SJSA1 (cell line): ENCODE results near the gene TMEM200B. TPM values are rescaled to one million over a fixed set of nuclear protein-coding genes. Genes with fewer than 3 reads are reported as not detected.

Source experiments
- DNase-seq, 2 experiments: peaks; one replicate each; pipeline ENCODE4 v3.0.0-alpha.2; 2015 to 2020; ENCODE audit warnings: low spot score in 2 of 2, low read depth in 1 of 2
- H3K27ac ChIP-seq: fragments of 250-450 bp; sonication (Bioruptor Pico); 2 replicates; pipeline ENCODE4 v1.5.1; 2020; ENCODE audit warnings: mild to moderate bottlenecking, moderate library complexity
- H3K27me3 ChIP-seq: fragments of 250-450 bp; sonication (Bioruptor Pico); replicated peaks from 2 replicates; pipeline ENCODE4 v1.5.1; 2020; ENCODE audit warnings: mild to moderate bottlenecking, moderate library complexity
- H3K36me3 ChIP-seq: fragments of 250-450 bp; sonication (Bioruptor Pico); 2 replicates; pipeline ENCODE4 v1.5.1; 2020; ENCODE audit warnings: mild to moderate bottlenecking
- H3K4me1 ChIP-seq: fragments of 250-450 bp; sonication (Bioruptor Pico); replicated peaks from 2 replicates; pipeline ENCODE4 v1.6.1; 2021; ENCODE audit warnings: mild to moderate bottlenecking
- H3K4me3 ChIP-seq: fragments of 250-450 bp; sonication (Bioruptor Pico); 2 replicates; pipeline ENCODE4 v1.5.1; 2020; ENCODE audit warnings: mild to moderate bottlenecking
- H3K9me3 ChIP-seq: fragments of 250-450 bp; sonication (Bioruptor Pico); replicated peaks from 2 replicates; pipeline ENCODE4 v1.5.1; 2020; ENCODE audit warnings: mild to moderate bottlenecking
- total RNA-seq: library from RNA; depleted of rRNA; stranded (reverse); fragments of >200 nt; shearing (Covaris generic); gene quantifications from 2 replicates; pipeline ENCODE4 v1.2.3, GENCODE V29; 2014

TMEM200B gene
- total RNA-seq, 1 experiment from 2014 or later = 0.39 TPM

DNA sequence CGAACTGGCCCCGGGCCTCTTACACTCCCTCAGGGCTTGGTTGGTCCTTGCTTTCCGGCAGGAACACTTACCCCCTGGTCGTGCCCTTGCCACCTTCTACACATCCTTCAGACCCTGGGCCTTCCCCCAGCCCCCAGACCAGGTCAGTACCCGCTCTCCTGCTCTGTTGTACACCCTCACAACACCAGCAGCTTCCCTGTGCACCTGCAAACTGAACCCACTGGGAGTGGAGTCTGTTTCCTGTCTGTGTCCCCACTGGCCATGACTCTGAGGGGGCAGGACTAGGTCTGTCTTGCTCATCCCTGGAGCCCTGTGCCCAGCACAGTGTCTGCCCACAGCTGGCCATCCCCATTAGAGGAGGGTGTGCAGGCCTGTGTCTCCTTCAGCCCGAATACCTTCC is 2.1 kb upstream of the TMEM200B start:
- Histone ChIP-seq H3K27ac (no peak overlapping the region), H3K9me3 (no peaks in the 10 kb centered on the region), H3K27me3 (no peaks in the 10 kb centered on the region), H3K36me3 (0 out of 2 replicates have a peak, but pooled peaks cover 4% of the 10 kb centered on the region), H3K4me3 (no peak overlapping the region), H3K4me1 (peaks cover 15% of the 10 kb centered on the region)
- no peak for DNase-seq

DNA sequence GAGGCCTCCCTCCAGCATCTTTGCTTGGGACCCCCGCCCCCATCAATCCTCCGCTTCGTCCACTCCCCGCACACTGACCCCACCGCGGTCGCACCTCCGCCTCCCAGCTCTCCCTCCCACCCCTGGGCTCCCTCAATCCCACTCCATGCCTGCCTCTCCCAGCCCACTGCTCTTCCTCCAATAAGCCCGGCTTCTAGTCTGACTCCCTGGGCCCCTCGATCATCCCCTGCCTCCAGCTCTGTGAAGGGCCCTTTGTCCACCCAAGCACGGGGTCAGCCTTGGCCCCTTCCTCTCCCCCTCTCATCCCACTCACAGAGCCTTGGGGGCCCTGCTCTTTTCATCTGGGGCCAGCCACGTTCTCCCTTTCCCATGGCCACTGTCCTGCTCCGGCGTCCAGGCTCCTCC is 1.5 kb upstream of the TMEM200B start:
- DNase-seq = no peak
- no peaks in the 10 kb centered on the region for H3K9me3 ChIP-seq
- peak overlapping the region; percentile 89 for H3K27ac ChIP-seq
- no peaks in the 10 kb centered on the region for H3K27me3 ChIP-seq
- H3K4me3 ChIP-seq = peak overlapping the region; percentile 63
- H3K36me3 ChIP-seq = 0 out of 2 replicates have a peak, but pooled peaks cover 4% of the 10 kb centered on the region
- peaks cover 15% of the 10 kb centered on the region for H3K4me1 ChIP-seq

DNA sequence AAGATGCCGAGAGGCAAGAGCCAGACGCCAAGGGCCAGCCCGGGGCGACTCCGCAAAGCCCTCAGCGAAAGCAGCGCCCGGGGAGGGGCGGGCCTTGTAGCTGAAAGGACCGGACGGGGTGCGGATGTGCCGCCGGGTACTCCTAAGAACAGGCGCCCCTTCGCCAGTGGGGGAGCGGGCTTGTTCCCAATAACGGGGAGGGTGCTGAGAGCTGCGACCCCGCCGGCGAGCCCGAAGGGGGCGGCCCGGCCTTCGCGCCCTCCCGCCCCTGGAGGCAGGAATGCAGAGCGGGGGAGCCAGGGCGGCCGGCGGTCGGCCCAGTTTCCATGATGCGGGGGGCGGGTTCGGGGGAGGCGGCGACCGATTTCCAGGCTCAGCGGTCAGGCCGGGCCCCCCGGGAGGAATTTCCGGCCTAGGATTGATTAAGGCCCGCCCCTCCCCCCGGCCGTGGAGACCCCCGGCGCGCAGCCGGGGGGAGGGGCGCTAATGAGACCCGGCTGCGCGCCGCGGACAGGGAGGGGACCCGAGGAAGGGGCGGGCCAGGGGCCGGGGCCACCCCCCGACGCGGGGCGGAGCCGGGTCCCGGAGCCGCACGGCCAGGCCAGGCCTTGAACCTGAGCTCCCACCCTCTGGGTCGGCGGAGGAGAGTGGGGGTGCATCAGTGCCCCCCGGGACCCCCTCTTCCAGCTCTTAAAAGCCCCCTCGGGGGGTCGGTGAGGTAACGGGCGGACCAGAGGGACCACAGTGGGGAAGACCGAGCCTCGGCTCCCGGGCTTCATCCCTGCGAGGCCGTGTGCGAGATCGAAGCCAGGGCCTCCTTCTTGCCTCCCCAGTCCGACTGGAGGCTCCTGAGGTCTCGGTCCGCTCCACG is 898 bp upstream of the TMEM200B start:
- Histone ChIP-seq H3K4me3 (peak overlapping the region; percentile 63), H3K27me3 (no peaks in the 10 kb centered on the region), H3K36me3 (0 out of 2 replicates have a peak, but pooled peaks cover 4% of the 10 kb centered on the region), H3K27ac (peak overlapping the region; percentile 89), H3K9me3 (no peaks in the 10 kb centered on the region), H3K4me1 (peaks cover 15% of the 10 kb centered on the region)
- DNase-seq = peak; percentile 82 to 90

DNA sequence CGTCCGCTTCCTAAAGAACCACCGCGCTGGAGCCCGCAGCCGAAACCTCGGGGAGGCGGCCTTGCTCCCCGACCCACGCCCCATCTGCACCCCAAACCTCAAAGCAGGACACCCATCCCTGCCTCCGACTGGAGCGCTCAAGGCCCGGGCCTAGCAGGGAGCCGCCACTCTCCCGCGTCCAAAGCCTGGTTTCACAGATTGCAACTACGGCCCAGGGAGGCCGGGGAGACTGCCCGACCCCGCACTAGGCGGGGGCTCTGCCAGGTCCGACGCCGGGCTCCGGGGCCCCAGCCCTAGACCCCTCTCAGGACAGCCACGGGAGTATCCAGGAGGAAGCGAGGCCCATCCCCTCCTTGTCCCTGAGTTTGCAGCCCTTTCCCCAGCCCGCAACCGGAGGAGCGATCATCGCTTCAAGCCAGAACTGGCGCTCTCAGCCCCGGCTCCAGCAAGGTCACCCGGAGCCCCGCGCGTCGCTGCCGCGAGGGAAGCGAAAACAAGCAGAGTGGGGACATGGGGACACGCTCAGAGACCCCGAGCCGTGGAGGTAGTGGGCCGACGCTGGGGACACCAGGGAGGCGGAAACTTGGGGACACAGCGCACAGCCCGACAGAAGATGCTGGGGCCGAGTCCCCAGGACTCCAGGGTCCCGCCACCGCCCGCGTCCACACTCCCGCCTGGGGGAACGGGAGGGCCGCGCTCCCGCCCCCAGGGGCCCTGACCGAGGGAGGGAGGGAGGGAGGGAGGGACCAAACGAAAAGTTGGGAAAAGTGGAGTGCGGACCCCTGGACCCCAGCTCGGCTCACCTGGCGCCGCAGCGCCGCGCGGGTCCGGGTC is 433 bp downstream of the TMEM200B start:
- no peak overlapping the region for H3K27ac ChIP-seq
- no peaks in the 10 kb centered on the region for H3K9me3 ChIP-seq
- 0 out of 2 replicates have a peak, but pooled peaks cover 4% of the 10 kb centered on the region for H3K36me3 ChIP-seq
- H3K4me3 ChIP-seq = no peak overlapping the region
- H3K27me3 ChIP-seq = no peaks in the 10 kb centered on the region
- DNase-seq = no peak
- H3K4me1 ChIP-seq = peaks cover 15% of the 10 kb centered on the region

- Histone ChIP-seq H3K27ac (no peak overlapping the region), H3K4me3 (no peak overlapping the region), H3K27me3 (no peaks in the 10 kb centered on the region), H3K36me3 (0 out of 2 replicates have a peak, but pooled peaks cover 4% of the 10 kb centered on the region), H3K4me1 (peaks cover 15% of the 10 kb centered on the region), H3K9me3 (no peaks in the 10 kb centered on the region)
- no peak for DNase-seq
These were observed 1.0 kb downstream of the TMEM200B start for GRCh38 chr1:29122682-29123052.

- 0 out of 2 replicates have a peak, but pooled peaks cover 4% of the 10 kb centered on the region for H3K36me3 ChIP-seq
- no peak overlapping the region for H3K4me3 ChIP-seq
- peaks cover 15% of the 10 kb centered on the region for H3K4me1 ChIP-seq
- no peak overlapping the region for H3K27ac ChIP-seq
- no peak for DNase-seq
- H3K9me3 ChIP-seq = no peaks in the 10 kb centered on the region
- no peaks in the 10 kb centered on the region for H3K27me3 ChIP-seq
These were observed 1.6 kb downstream of the TMEM200B start for GRCh38 chr1:29121936-29122681.

DNA sequence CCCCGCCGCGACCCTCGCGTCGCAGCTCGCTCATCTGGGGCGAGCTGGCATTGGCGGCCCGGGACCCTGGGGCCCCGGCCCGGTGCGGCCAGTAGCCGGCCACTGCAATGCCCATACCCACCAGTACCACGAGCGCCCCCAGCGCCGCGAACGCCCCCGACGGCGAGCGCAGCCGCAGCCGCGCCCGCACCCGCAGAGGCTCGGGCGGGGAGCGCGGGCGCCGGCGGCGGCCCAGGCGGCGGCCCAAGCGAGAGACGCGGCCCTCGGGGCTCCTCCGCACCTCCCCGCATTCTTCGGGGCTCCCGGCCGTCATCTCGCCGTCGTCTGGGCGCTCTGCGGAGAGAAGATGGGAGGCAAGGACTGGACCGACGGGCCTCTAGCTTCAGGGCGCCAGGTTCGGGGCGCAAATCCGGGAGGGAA is 2.2 kb downstream of the TMEM200B start:
- no peak for DNase-seq

GRCh38 chr1:29120947-29121485 is 2.7 kb downstream of the TMEM200B start:
- H3K36me3 ChIP-seq = 0 out of 2 replicates have a peak, but pooled peaks cover 4% of the 10 kb centered on the region

More for the DNA sequence above, 2.2 kb downstream of the TMEM200B start:
- peaks cover 15% of the 10 kb centered on the region for H3K4me1 ChIP-seq
- no peak overlapping the region for H3K27ac ChIP-seq
- H3K27me3 ChIP-seq = no peaks in the 10 kb centered on the region
- H3K36me3 ChIP-seq = 0 out of 2 replicates have a peak, but pooled peaks cover 4% of the 10 kb centered on the region
- no peak overlapping the region for H3K4me3 ChIP-seq
- no peaks in the 10 kb centered on the region for H3K9me3 ChIP-seq

DNA sequence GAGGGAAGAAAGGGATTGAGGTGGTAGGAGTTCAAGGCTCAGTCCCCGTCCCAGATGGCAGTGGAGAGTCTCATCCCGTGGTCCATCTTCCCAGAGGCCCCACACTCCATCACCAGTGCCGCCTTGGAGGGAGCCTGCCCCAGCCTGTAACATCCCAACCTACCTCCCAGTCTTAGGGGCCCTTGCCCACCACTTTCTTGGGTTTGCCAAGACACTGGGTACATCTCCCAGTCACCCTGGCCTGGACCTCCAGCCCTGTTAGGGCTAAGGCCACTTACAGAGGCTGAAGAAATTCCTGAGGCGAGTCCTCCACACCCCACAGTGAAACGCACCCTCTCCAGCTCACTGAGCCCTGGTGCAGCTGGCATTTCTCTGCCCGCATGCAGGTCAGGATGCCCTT is 3.3 kb downstream of the TMEM200B start:
- DNase-seq = no peak
- no peak overlapping the region for H3K27ac ChIP-seq

More at GRCh38 chr1:29120947-29121485, 2.7 kb downstream of the TMEM200B start:
- no peaks in the 10 kb centered on the region for H3K9me3 ChIP-seq
- H3K4me1 ChIP-seq = peaks cover 15% of the 10 kb centered on the region
- no peaks in the 10 kb centered on the region for H3K27me3 ChIP-seq
- H3K27ac ChIP-seq = no peak overlapping the region
- no peak for DNase-seq
- H3K4me3 ChIP-seq = no peak overlapping the region

DNA sequence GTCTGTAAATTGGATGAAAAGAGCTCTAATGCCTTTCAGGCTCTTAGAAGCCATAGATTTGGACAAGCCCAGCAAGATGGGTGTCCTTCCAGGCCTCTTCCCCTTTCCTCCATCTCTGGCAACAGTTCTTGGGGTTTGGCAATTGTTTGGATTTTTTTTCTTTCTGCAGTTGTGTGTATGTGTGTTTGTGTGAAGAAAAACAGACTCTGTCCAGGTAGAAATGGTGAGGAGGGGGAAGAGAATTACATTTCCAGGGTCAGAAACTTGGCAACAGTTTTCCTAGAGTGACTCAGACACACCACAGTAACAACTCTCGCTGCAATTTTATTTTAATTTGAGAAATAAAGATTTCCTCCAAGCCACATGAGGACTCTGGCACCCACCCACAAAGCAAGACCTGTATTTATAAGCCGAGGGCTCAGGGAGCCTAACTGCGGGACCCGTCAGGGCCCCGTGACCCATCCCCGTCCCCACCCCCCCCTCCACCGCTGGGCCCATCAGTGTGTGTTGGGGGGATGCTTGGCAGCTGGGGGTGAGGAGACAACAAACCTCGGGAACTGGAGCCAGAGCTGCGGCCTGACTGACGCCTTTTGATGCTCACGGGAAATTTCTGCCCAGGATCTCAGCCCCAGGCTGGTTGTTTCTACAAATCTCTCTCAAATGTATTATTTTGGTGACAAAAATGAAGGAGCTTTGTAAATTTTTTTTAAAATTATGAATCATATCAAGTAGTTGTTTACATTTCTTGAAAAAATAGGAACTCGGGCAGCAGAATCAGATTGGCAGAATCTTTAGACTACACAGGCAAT is 4.4 kb downstream of the TMEM200B start:
- 0 out of 2 replicates have a peak, but pooled peaks cover 4% of the 10 kb centered on the region for H3K36me3 ChIP-seq
- no peaks in the 10 kb centered on the region for H3K27me3 ChIP-seq
- no peak overlapping the region for H3K4me3 ChIP-seq
- H3K4me1 ChIP-seq = peaks cover 5% of the 10 kb centered on the region
- no peak for DNase-seq
- H3K9me3 ChIP-seq = no peaks in the 10 kb centered on the region
- no peak overlapping the region for H3K27ac ChIP-seq

More for the DNA sequence above, 3.3 kb downstream of the TMEM200B start:
- no peaks in the 10 kb centered on the region for H3K9me3 ChIP-seq
- 0 out of 2 replicates have a peak, but pooled peaks cover 4% of the 10 kb centered on the region for H3K36me3 ChIP-seq
- H3K27me3 ChIP-seq = no peaks in the 10 kb centered on the region
- no peak overlapping the region for H3K4me3 ChIP-seq
- peaks cover 12% of the 10 kb centered on the region for H3K4me1 ChIP-seq

GRCh38 chr1:29117381-29117780 is 6.3 kb downstream of the TMEM200B start:
- no peaks in the 10 kb centered on the region for H3K4me1 ChIP-seq
- no peaks in the 10 kb centered on the region for H3K9me3 ChIP-seq
- no peaks in the 10 kb centered on the region for H3K36me3 ChIP-seq
- no peak for DNase-seq
- H3K27me3 ChIP-seq = no peaks in the 10 kb centered on the region
- H3K27ac ChIP-seq = no peak overlapping the region
- H3K4me3 ChIP-seq = no peak overlapping the region

- Histone ChIP-seq H3K27ac (no peak overlapping the region), H3K36me3 (no peaks in the 10 kb centered on the region), H3K27me3 (no peaks in the 10 kb centered on the region), H3K4me1 (no peaks in the 10 kb centered on the region), H3K9me3 (no peaks in the 10 kb centered on the region), H3K4me3 (no peak overlapping the region)
- DNase-seq = no peak
These were observed 9.0 kb downstream of the TMEM200B start for GRCh38 chr1:29114654-29115053.
